ENCODE results near the gene ABHD2.

GRCh38 chr15:89101302-89102193 is 13.3 kb downstream of the ABHD2 start:
- TF ChIP-seq CTCF (IDR thresholded peaks at IDR 0.05; ENCODE audit: borderline replicate concordance, extremely low read depth, low read length, poor library complexity, severe bottlenecking): no peak
- no peak for TF ChIP-seq EZH2 (IDR thresholded peaks at IDR 0.05; ENCODE audit: borderline replicate concordance, low read depth, low read length, severe bottlenecking)

Measured in DND-41 (cell line).